K562 (cell line): ENCODE results near the gene RPH3AL. TPM values are rescaled to one million over a fixed set of nuclear protein-coding genes. Genes with fewer than 3 reads are reported as not detected.

Experiments used
- ATAC-seq: fragments of 200-7000 bp; cut with Tn5 transposase; 3 replicates; pipeline ENCODE4 v1.9.1; 2020; ENCODE audit warnings: moderate library complexity
- BruUV-seq: library from RNA; stranded (reverse); fragments of 400-500 nt; replicated peaks from 2 replicates; lab custom pipeline; 2021; lab: Mats Ljungman, UMichigan
- CTCF ChIA-PET: fragments of 300-600 bp; formaldehyde crosslinking; extraction: SDS; loops from one replicate; lab custom pipeline; 2021; ENCODE audit warnings: low intra/inter-chr PET ratio; lab: Yijun Ruan, JAX
- POLR2A ChIA-PET: fragments of 300-600, 350-650 bp; sonication (Branson Sonifier 250); formaldehyde crosslinking; extraction: SDS; loops from one replicate; lab custom pipeline; 2021; ENCODE audit warnings: antibody characterized with exemption, inconsistent platforms; lab: Yijun Ruan, JAX
- DNase-seq, 4 experiments: peaks; one replicate each; pipeline versions ENCODE4 v3.0.0 to v3.0.0-alpha.2; 2011 to 2018; ENCODE audit warnings: low spot score in 3 of 4, mixed read lengths in 3 of 4; ENCODE audit errors: extremely low read depth in 1 of 4
- FAIRE-seq: peaks from 2 replicates; lab custom pipeline; 2011; peaks lifted over from hg19 to GRCh38; lab: Jason Lieb, UNC
- H2AFZ ChIP-seq: 2 replicates; pipeline ENCODE4 v1.6.0; 2011; ENCODE audit warnings: low read depth, low read length, control low read depth, inconsistent platforms
- H3K27ac ChIP-seq: fragments of 200-600 bp; 3 replicates; pipeline ENCODE4 v1.8.0; 2011; ENCODE audit warnings: low read depth, mild to moderate bottlenecking, control low read depth, inconsistent platforms, low read length, moderate library complexity, mixed read lengths; ENCODE audit errors: extremely low read depth
- H3K27me3 ChIP-seq, 2 experiments: fragments of 300-600 bp in 1 of 2; 2 replicates in 1 of 2; 3 replicates in 1 of 2; pipeline versions ENCODE4 v1.6.0 to v1.8.0; 2011; ENCODE audit warnings: inconsistent platforms in 2 of 2, low read length in 2 of 2, mild to moderate bottlenecking in 1 of 2, mixed read lengths in 1 of 2, moderate library complexity in 1 of 2; ENCODE audit not compliant: control insufficient read depth in 2 of 2, insufficient read depth in 2 of 2
- H3K36me3 ChIP-seq: fragments of 300-600 bp; 3 replicates; pipeline ENCODE4 v1.8.0; 2011; ENCODE audit warnings: mild to moderate bottlenecking, low read length, inconsistent platforms; ENCODE audit not compliant: control insufficient read depth, insufficient read depth
- H3K4me1 ChIP-seq, 2 experiments: fragments of 200-600 bp in 1 of 2; replicated peaks in 1 of 2; 2 replicates in 1 of 2; 3 replicates in 1 of 2; pipeline versions ENCODE4 v1.5.1 to v1.8.0; 2011; ENCODE audit warnings: inconsistent platforms in 2 of 2, low read length in 2 of 2, mild to moderate bottlenecking in 1 of 2, mixed read lengths in 1 of 2, moderate library complexity in 1 of 2; ENCODE audit not compliant: control insufficient read depth in 2 of 2, insufficient read depth in 2 of 2
- H3K4me2 ChIP-seq: 2 replicates; pipeline ENCODE4 v1.6.1; 2011; ENCODE audit warnings: low read length, control low read depth, inconsistent platforms, mixed read lengths; ENCODE audit not compliant: insufficient read depth
- H3K4me3 ChIP-seq: fragments of 200-600 bp; sonication (generic), shearing (Covaris generic); 2 replicates; pipeline ENCODE4 v1.5.1; 2016; ENCODE audit warnings: control low read depth, inconsistent platforms
- H3K79me2 ChIP-seq: fragments of 200-600 bp; 3 replicates; pipeline ENCODE4 v1.8.0; 2011; ENCODE audit warnings: low read length, inconsistent platforms; ENCODE audit not compliant: control insufficient read depth, insufficient read depth
- H3K9ac ChIP-seq, 2 experiments: 2 replicates each; pipeline versions ENCODE4 v1.6.0 to v1.6.1; 2011; ENCODE audit warnings: low read depth in 2 of 2, low read length in 2 of 2, control low read depth in 1 of 2, inconsistent platforms in 1 of 2, mild to moderate bottlenecking in 1 of 2, mixed read lengths in 1 of 2; ENCODE audit not compliant: insufficient read depth in 1 of 2
- H3K9me1 ChIP-seq: one replicate; pipeline ENCODE4 v1.6.0; 2011; ENCODE audit warnings: inconsistent platforms, mild to moderate bottlenecking, low read length, moderate library complexity; ENCODE audit not compliant: control insufficient read depth, insufficient read depth
- H3K9me3 ChIP-seq: replicated peaks from 2 replicates; pipeline ENCODE4 v1.5.1; 2011; ENCODE audit warnings: low read depth, low read length, inconsistent platforms; ENCODE audit not compliant: control insufficient read depth, insufficient read depth
- H4K20me1 ChIP-seq: replicated peaks from 2 replicates; pipeline ENCODE4 v1.6.1; 2011; ENCODE audit warnings: low read length, inconsistent platforms, mixed read lengths; ENCODE audit not compliant: control insufficient read depth, insufficient read depth
- ARID1B ChIP-seq: fragments of 450-650 bp; IDR thresholded peaks from 2 replicates; pipeline ENCODE4 v1.6.1; 2016; ENCODE audit warnings: antibody characterized with exemption, mild to moderate bottlenecking, inconsistent platforms
- ARID4B ChIP-seq: sonication (generic); formaldehyde crosslinking; IDR thresholded peaks from 2 replicates; pipeline ENCODE4 v1.8.0; 2022; ENCODE audit warnings: mild to moderate bottlenecking, missing genetic modification reagents
- CGGBP1 ChIP-seq: fragments of 250-450 bp; sonication (Bioruptor Pico); IDR thresholded peaks from 2 replicates; pipeline ENCODE4 v1.9.0; 2021; ENCODE audit warnings: mild to moderate bottlenecking
- EZH2 ChIP-seq: IDR thresholded peaks from 2 replicates; pipeline ENCODE4 v1.6.1; 2012; ENCODE audit warnings: low read depth, mild to moderate bottlenecking, inconsistent platforms, low read length, borderline replicate concordance
- FOXM1 ChIP-seq, 2 experiments: fragments of 450-650 bp in 1 of 2; sonication (generic) in 1 of 2; formaldehyde crosslinking in 1 of 2; IDR thresholded peaks; 2 replicates each; pipeline versions ENCODE4 v1.6.1 to v1.9.0; 2017 to 2022; ENCODE audit warnings: low read depth in 2 of 2, mild to moderate bottlenecking in 2 of 2, missing genetic modification reagents in 1 of 2, moderate library complexity in 1 of 2
- HNRNPUL1 ChIP-seq: fragments of 200-400 bp; formaldehyde crosslinking; IDR thresholded peaks from 2 replicates; pipeline ENCODE4 v1.6.1; 2017; ENCODE audit warnings: low read length
- KDM5B ChIP-seq: fragments of 200-600 bp; sonication (generic); IDR thresholded peaks from 2 replicates; pipeline ENCODE4 v1.6.1; 2012; ENCODE audit warnings: low read depth, mild to moderate bottlenecking, moderate library complexity, low read length, control low read depth, inconsistent platforms; ENCODE audit not compliant: insufficient replicate concordance
- MED1 ChIP-seq: sonication (generic); formaldehyde crosslinking; IDR thresholded peaks from 2 replicates; pipeline ENCODE4 v1.8.1; 2023; ENCODE audit warnings: missing genetic modification reagents, borderline replicate concordance
- MYC ChIP-seq, 2 experiments: fragments of 250-450 bp in 1 of 2; sonication (Bioruptor Pico) in 1 of 2; IDR thresholded peaks; 2 replicates each; pipeline versions ENCODE4 v1.5.1 to v1.6.1; 2012 to 2021; ENCODE audit warnings: low read depth in 2 of 2, borderline replicate concordance in 1 of 2, improper control_type of control experiment in 1 of 2, low read length in 1 of 2, mild to moderate bottlenecking in 1 of 2, moderate library complexity in 1 of 2
- SIN3B ChIP-seq: fragments of 450-650 bp; IDR thresholded peaks from 2 replicates; pipeline ENCODE4 v1.6.1; 2017; ENCODE audit warnings: low read depth, mild to moderate bottlenecking, moderate library complexity
- SIX5 ChIP-seq, 2 experiments: IDR thresholded peaks; 2 replicates each; pipeline ENCODE4 v1.6.1; 2011; ENCODE audit warnings: low read length in 2 of 2, borderline replicate concordance in 1 of 2, low read depth in 1 of 2, mild to moderate bottlenecking in 1 of 2, moderate library complexity in 1 of 2; ENCODE audit not compliant: insufficient read depth in 1 of 2
- SMAD1 ChIP-seq: fragments of 150-350 bp; IDR thresholded peaks from 2 replicates; pipeline ENCODE4 v1.6.1; 2014; ENCODE audit warnings: low read length, low read depth; ENCODE audit not compliant: partially characterized antibody
- SMAD4 ChIP-seq: fragments of 250-450 bp; sonication (Bioruptor Pico); conservative IDR thresholded peaks from 2 replicates; pipeline ENCODE4 v1.8.0; 2021; ENCODE audit warnings: inconsistent platforms, mild to moderate bottlenecking, moderate library complexity
- SRSF7 ChIP-seq: fragments of 200-400 bp; formaldehyde crosslinking; optimal IDR thresholded peaks from 2 replicates; pipeline ENCODE3; 2017; ENCODE audit warnings: mild to moderate bottlenecking, low read depth, low read length
- ZC3H4 ChIP-seq: sonication (generic); formaldehyde crosslinking; IDR thresholded peaks from 2 replicates; pipeline ENCODE4 v1.9.0; 2021; ENCODE audit warnings: missing genetic modification reagents, borderline replicate concordance
- ZNF224 ChIP-seq: sonication (generic); formaldehyde crosslinking; IDR thresholded peaks from 2 replicates; pipeline ENCODE4 v1.8.0; 2022; ENCODE audit warnings: mild to moderate bottlenecking, missing genetic modification reagents
- ZNF316 ChIP-seq: fragments of 450-650 bp; IDR thresholded peaks from 2 replicates; pipeline ENCODE4 v1.6.1; 2016
- ZNF785 ChIP-seq: fragments of 250-450 bp; sonication (Bioruptor Pico); IDR thresholded peaks from 2 replicates; pipeline ENCODE4 v1.4.0; 2020; ENCODE audit warnings: mild to moderate bottlenecking
- WGBS: fragments of 100-300 bp; shearing (Covaris generic); methylation state at CpG from one replicate; pipeline ENCODE4 v1.1.6; 2016; ENCODE audit warnings: low coverage, mixed read lengths; ENCODE audit not compliant: insufficient coverage; ENCODE audit errors: missing lambda C conversion rate; 5-methylcytosine and 5-hydroxymethylcytosine counted together
- in situ Hi-C: fragments of 300-500 bp; cut with MboI; formaldehyde crosslinking; loops from 4 replicates; pipeline ENCODE4 v1.15.0; 2018; ENCODE audit warnings: inconsistent platforms, mixed read lengths
- intact Hi-C: fragments of 100-400 bp; cut with micrococcal nuclease; formaldehyde crosslinking; loops from 2 replicates; pipeline ENCODE4 v1.14.2; 2022
- polyA plus RNA-seq, 8 experiments: library from polyadenylated mRNA; depleted of rRNA in 4 of 8; stranded (reverse) in 5 of 8; unstranded in 3 of 8; fragments of >200 nt; fragmentation: Nextera tagmentation in 2 of 8; fragmentation: Illumina TruSeq in 1 of 8; extraction: Ambion mirVana in 2 of 8; extraction: Trizol in 1 of 8; gene quantifications; 2 replicates each; pipeline versions ENCODE4 v1.2.1 to v1.2.3, GENCODE V29; 2011 to 2014; ENCODE audit warnings: inconsistent platforms in 1 of 8, missing spikeins in 1 of 8
- total RNA-seq, 7 experiments: library from RNA; depleted of rRNA in 6 of 7; stranded (reverse); fragments of >200 nt in 6 of 7; fragmentation: Illumina TruSeq in 2 of 7; extraction: Trizol in 2 of 7; gene quantifications; 2 replicates each; pipeline versions ENCODE4 v1.2.1 to v1.2.3, GENCODE V29; 2011 to 2021; ENCODE audit warnings: low replicate concordance in 1 of 7

Gene RPH3AL
- total and polyA plus RNA-seq, 9 of the 15 experiments (the other 6 are each of a cell fraction or from before 2014, with no cell fraction given): 0.18 to 1.7 (median 0.39) TPM

- no peak for TF ChIP-seq ARID1B
- no peak for TF ChIP-seq ARID4B (CRISPR knock-in tag)
- TF ChIP-seq CGGBP1 (CRISPR knock-in tag): no peak
- TF ChIP-seq MED1: no peak
- TF ChIP-seq, all 486 proteins: peak for 0
These were observed 11.7 kb upstream of the RPH3AL start (continued) for GRCh38 chr17:364308-364707.

- in situ Hi-C loops: no loop called here
- no peak overlapping the region for H3K9ac ChIP-seq
- intact Hi-C loops: no loop called here
- POLR2A ChIA-PET: no interaction called here
- no peak for ATAC-seq
- H2AFZ ChIP-seq: no peak overlapping the region
- H3K4me2 ChIP-seq: no peak overlapping the region
- WGBS: 26% methylated on average over 9 of the region's 14 CpGs
- no peaks in the 10 kb centered on the region for H3K9me3 ChIP-seq
- H4K20me1 ChIP-seq: no peaks in the 10 kb centered on the region
- CTCF ChIA-PET: no interaction called here
- H3K4me3 ChIP-seq: no peak overlapping the region
- H3K27me3 ChIP-seq: peaks cover 0 to 26% of the 10 kb centered on the region in 2 experiments; a peak in 2 of 5 replicates
- no peak overlapping the region for H3K27ac ChIP-seq
- no peaks in the 10 kb centered on the region for H3K9me1 ChIP-seq
- no peak for DNase-seq
- no peaks in the 10 kb centered on the region for H3K4me1 ChIP-seq
- no peaks in the 10 kb centered on the region for H3K79me2 ChIP-seq
- no peak for FAIRE-seq
- H3K36me3 ChIP-seq: no peaks in the 10 kb centered on the region
- BruUV-seq: no TSS peak
- TF ChIP-seq HNRNPUL1 (no peak), SIX5 (IDR thresholded peaks at IDR 0.05; ENCODE audit: borderline replicate concordance in 1 of 2, insufficient read depth in 1 of 2, low read depth in 1 of 2, low read length in 2 of 2) (no peak), SRSF7 (no peak), MYC (IDR thresholded peaks at IDR 0.05; ENCODE audit: low read depth, low read length) (no peak), MYC (CRISPR knock-in tag; IDR thresholded peaks at IDR 0.05; ENCODE audit: borderline replicate concordance, low read depth) (no peak), ZNF224 (CRISPR knock-in tag) (no peak), EZH2 (no peak), ZC3H4 (CRISPR knock-in tag) (no peak), KDM5B (no peak), ZNF785 (CRISPR knock-in tag) (no peak), ZNF316 (no peak), SMAD1 (no peak), SMAD4 (CRISPR knock-in tag) (no peak), FOXM1 (IDR thresholded peaks at IDR 0.05; ENCODE audit: low read depth) (no peak), FOXM1 (CRISPR knock-in tag; IDR thresholded peaks at IDR 0.05; ENCODE audit: low read depth) (no peak), SIN3B (no peak)
These were observed 10.1 kb upstream of the RPH3AL start for GRCh38 chr17:362721-363120.
